ENCODE results near the gene SLC7A9. TPM values are rescaled to one million over a fixed set of nuclear protein-coding genes. Genes with fewer than 3 reads are reported as not detected.

SLC7A9 gene
- total RNA-seq, 1 donor from 2014 or later = 0.25 TPM

- intact Hi-C loops (cut with micrococcal nuclease) = no loop called here
Measured at GRCh38 chr19:32828643-32829344, 40.8 kb downstream of the SLC7A9 start.

GRCh38 chr19:32828139-32828538 lies 41.4 kb downstream of the SLC7A9 start:
- intact Hi-C loops (cut with micrococcal nuclease) = no loop called here

GRCh38 chr19:32824916-32825608 lies 44.5 kb downstream of the SLC7A9 start:
- intact Hi-C loops (cut with micrococcal nuclease) = no loop called here

- intact Hi-C loops (cut with micrococcal nuclease) = no loop called here
Measured at GRCh38 chr19:32824191-32824751, 45.3 kb downstream of the SLC7A9 start.

- intact Hi-C loops (cut with micrococcal nuclease) = no loop called here
Measured at GRCh38 chr19:32823747-32824102, 45.8 kb downstream of the SLC7A9 start.

- intact Hi-C loops (cut with micrococcal nuclease) = no loop called here
Measured at GRCh38 chr19:32822916-32823746, 46.4 kb downstream of the SLC7A9 start.

- intact Hi-C loops (cut with micrococcal nuclease) = no loop called here
Measured at GRCh38 chr19:32819419-32820400, 49.9 kb downstream of the SLC7A9 start.

- intact Hi-C loops (cut with micrococcal nuclease) = no loop called here
Measured at GRCh38 chr19:32818536-32818935, 51.0 kb downstream of the SLC7A9 start.

GRCh38 chr19:32817569-32818476 lies 51.7 kb downstream of the SLC7A9 start:
- intact Hi-C loops (cut with micrococcal nuclease) = no loop called here

- intact Hi-C loops (cut with micrococcal nuclease) = no loop called here
Measured at GRCh38 chr19:32816555-32817099, 52.9 kb downstream of the SLC7A9 start.

GRCh38 chr19:32814624-32815023 lies 54.9 kb downstream of the SLC7A9 start:
- intact Hi-C loops (cut with micrococcal nuclease) = no loop called here

GRCh38 chr19:32813862-32814425 lies 55.6 kb downstream of the SLC7A9 start:
- intact Hi-C loops (cut with micrococcal nuclease) = no loop called here

GRCh38 chr19:32812571-32812970 lies 57.0 kb downstream of the SLC7A9 start:
- intact Hi-C loops (cut with micrococcal nuclease) = no loop called here

GRCh38 chr19:32812036-32812435 lies 57.5 kb downstream of the SLC7A9 start:
- intact Hi-C loops (cut with micrococcal nuclease) = no loop called here

GRCh38 chr19:32811151-32811550 lies 58.4 kb downstream of the SLC7A9 start:
- intact Hi-C loops (cut with micrococcal nuclease) = no loop called here

GRCh38 chr19:32810452-32810851 lies 59.1 kb downstream of the SLC7A9 start:
- intact Hi-C loops (cut with micrococcal nuclease) = no loop called here

GRCh38 chr19:32809754-32810153 lies 59.8 kb downstream of the SLC7A9 start:
- intact Hi-C loops (cut with micrococcal nuclease) = no loop called here

- intact Hi-C loops (cut with micrococcal nuclease) = no loop called here
Measured at GRCh38 chr19:32809254-32809653, 60.3 kb downstream of the SLC7A9 start.

GRCh38 chr19:32808236-32808635 lies 61.3 kb downstream of the SLC7A9 start:
- intact Hi-C loops (cut with micrococcal nuclease) = no loop called here
